GM12872 (cell line): ENCODE results near the gene SRC.

Experiments used
- TF ChIP-seq, protein P1 (sequence below): IDR thresholded peaks from 3 replicates; pipeline ENCODE4 v1.5.1; 2011; ENCODE audit warnings: low read depth, mild to moderate bottlenecking, low read length, moderate library complexity; ENCODE audit not compliant: insufficient read depth

Gene SRC

GRCh38 chr20:37385659-37386504, 39.9 kb downstream of the SRC start:
- TF ChIP-seq, protein P1, sequence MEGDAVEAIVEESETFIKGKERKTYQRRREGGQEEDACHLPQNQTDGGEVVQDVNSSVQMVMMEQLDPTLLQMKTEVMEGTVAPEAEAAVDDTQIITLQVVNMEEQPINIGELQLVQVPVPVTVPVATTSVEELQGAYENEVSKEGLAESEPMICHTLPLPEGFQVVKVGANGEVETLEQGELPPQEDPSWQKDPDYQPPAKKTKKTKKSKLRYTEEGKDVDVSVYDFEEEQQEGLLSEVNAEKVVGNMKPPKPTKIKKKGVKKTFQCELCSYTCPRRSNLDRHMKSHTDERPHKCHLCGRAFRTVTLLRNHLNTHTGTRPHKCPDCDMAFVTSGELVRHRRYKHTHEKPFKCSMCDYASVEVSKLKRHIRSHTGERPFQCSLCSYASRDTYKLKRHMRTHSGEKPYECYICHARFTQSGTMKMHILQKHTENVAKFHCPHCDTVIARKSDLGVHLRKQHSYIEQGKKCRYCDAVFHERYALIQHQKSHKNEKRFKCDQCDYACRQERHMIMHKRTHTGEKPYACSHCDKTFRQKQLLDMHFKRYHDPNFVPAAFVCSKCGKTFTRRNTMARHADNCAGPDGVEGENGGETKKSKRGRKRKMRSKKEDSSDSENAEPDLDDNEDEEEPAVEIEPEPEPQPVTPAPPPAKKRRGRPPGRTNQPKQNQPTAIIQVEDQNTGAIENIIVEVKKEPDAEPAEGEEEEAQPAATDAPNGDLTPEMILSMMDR: no peak

GRCh38 chr20:37386505-37387251, 40.7 kb downstream of the SRC start:
- TF ChIP-seq, protein P1: no peak

GRCh38 chr20:37387519-37388269, 41.8 kb downstream of the SRC start:
- TF ChIP-seq, protein P1: no peak

DNA sequence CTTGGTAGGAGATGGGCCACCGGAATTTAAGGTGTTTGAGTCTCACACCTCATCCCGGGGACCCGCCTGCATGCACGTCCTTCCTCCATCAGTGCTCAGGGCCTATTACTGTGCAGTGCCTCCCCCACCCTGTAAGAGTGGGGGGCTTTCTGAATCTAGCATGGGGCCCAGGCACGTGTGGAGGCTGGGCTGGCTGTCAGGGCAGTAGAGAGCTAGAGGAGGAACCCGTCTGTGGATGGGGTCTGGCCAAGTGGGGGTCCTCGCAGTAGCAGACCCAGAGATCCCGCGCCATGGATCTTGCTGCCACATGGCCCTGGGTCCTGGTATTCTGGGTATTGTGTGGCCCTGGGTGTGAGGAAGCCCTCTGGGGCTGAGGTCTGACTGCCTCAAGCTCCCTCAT, 42.9 kb downstream of the SRC start:
- TF ChIP-seq, protein P1: no peak

GRCh38 chr20:37389241-37389747, 43.4 kb downstream of the SRC start:
- TF ChIP-seq, protein P1: no peak

GRCh38 chr20:37389844-37390275, 43.9 kb downstream of the SRC start:
- TF ChIP-seq, protein P1: peak; percentile 21; the same call in 1 of the 3 replicates

GRCh38 chr20:37390503-37390890, 44.6 kb downstream of the SRC start:
- TF ChIP-seq, protein P1: no peak
